ENCODE results near the gene MAP2K4.
"Not testable (repeated sequence)": the region's sequence is repeated elsewhere in the genome, so short reads cannot be mapped to it uniquely, and the experiment has no call there.

The MAP2K4 gene

GRCh38 chr17:12020642-12021622, at the start of gene MAP2K4:
Gene MAP2K4 (plus strand): TSS chr17:12020877. CDS start chr17:12020887, 10 bp downstream.
- DNase-seq: peak; percentile 99

GRCh38 chr17:11972741-11973140, 47.9 kb upstream of the MAP2K4 start:
- DNase-seq: not testable (repeated sequence)

GRCh38 chr17:11979795-11980194, 40.9 kb upstream of the MAP2K4 start:
- no peak for DNase-seq

- no peak for DNase-seq
Observed at GRCh38 chr17:11980813-11981212, 39.9 kb upstream of the MAP2K4 start.

GRCh38 chr17:11981862-11982261, 38.8 kb upstream of the MAP2K4 start:
- no peak for DNase-seq

- no peak for DNase-seq
Observed at GRCh38 chr17:11986179-11986941, 34.3 kb upstream of the MAP2K4 start.

- no peak for DNase-seq
Observed at GRCh38 chr17:11986942-11987329, 33.7 kb upstream of the MAP2K4 start.

GRCh38 chr17:11990363-11990983, 30.2 kb upstream of the MAP2K4 start:
- DNase-seq: no peak

- no peak for DNase-seq
Observed at GRCh38 chr17:11991461-11991860, 29.2 kb upstream of the MAP2K4 start.

- DNase-seq: no peak
Observed at GRCh38 chr17:11996722-11997146, 23.9 kb upstream of the MAP2K4 start.

GRCh38 chr17:11997147-11997971, 23.3 kb upstream of the MAP2K4 start, which contains the start of gene ZNF18:
Gene ZNF18 (minus strand): TSS chr17:11997475. CDS start chr17:11992829, 4,646 bp downstream.
- peak; percentile 99 for DNase-seq

GRCh38 chr17:11997972-11998233, 22.8 kb upstream of the MAP2K4 start:
- DNase-seq: no peak

GRCh38 chr17:11999696-12000095, 21.0 kb upstream of the MAP2K4 start:
- no peak for DNase-seq

GRCh38 chr17:12007466-12007865, 13.2 kb upstream of the MAP2K4 start:
- no peak for DNase-seq

GRCh38 chr17:12021623-12022140, 1.0 kb downstream of the MAP2K4 start:
- no peak for DNase-seq

- no peak for DNase-seq
Observed at GRCh38 chr17:12022310-12022709, 1.6 kb downstream of the MAP2K4 start.

- DNase-seq: no peak
Observed at GRCh38 chr17:12024327-12024726, 3.6 kb downstream of the MAP2K4 start.

- no peak for DNase-seq
Observed at GRCh38 chr17:12027658-12028057, 7.0 kb downstream of the MAP2K4 start.

- no peak for DNase-seq
Observed at GRCh38 chr17:12028611-12029010, 7.9 kb downstream of the MAP2K4 start.

- DNase-seq: no peak
Observed at GRCh38 chr17:12034538-12034937, 13.9 kb downstream of the MAP2K4 start.

GRCh38 chr17:12035673-12036072, 15.0 kb downstream of the MAP2K4 start:
- DNase-seq: no peak

- DNase-seq: no peak
Observed at GRCh38 chr17:12037970-12038369, 17.3 kb downstream of the MAP2K4 start.

All from activated effector memory CD4-positive, alpha-beta T cell treated with anti-CD3 and anti-CD28 coated beads, Interleukin-2, amount 50 U/mL, for 16 hours (primary cell).